IMR-90 (cell line): ENCODE data around the gene ITPR2. TPM values are rescaled to one million over a fixed set of nuclear protein-coding genes. Genes with fewer than 3 reads are reported as not detected.

Source experiments
- ATAC-seq: fragments of 200-7000 bp; cut with Tn5 transposase; 2 replicates; pipeline ENCODE4 v1.9.1; 2020; ENCODE audit warnings: low read depth, mild to moderate bottlenecking, moderate library complexity
- BruUV-seq: library from RNA; stranded (reverse); fragments of 400-500 nt; replicated peaks from 2 replicates; lab custom pipeline; 2021; lab: Mats Ljungman, UMichigan
- CTCF ChIA-PET: fragments of 300-600 bp; formaldehyde crosslinking; extraction: SDS; loops from one replicate; lab custom pipeline; 2021; ENCODE audit warnings: antibody characterized with exemption; lab: Yijun Ruan, JAX
- POLR2A ChIA-PET: fragments of 300-600 bp; sonication (Branson Sonifier 250); formaldehyde crosslinking; loops from one replicate; lab custom pipeline; 2022; ENCODE audit warnings: antibody characterized with exemption; ENCODE audit not compliant: unreplicated experiment; lab: Charles Lee
- DNase-seq: peaks from one replicate; pipeline ENCODE4 v3.0.0; 2013
- H2AFZ ChIP-seq: replicated peaks from 2 replicates; pipeline ENCODE3; 2013; ENCODE audit warnings: low read length, mild to moderate bottlenecking; ENCODE audit not compliant: poor library complexity
- H2AK5ac ChIP-seq: 2 replicates; pipeline ENCODE4 v1.6.1; 2013; ENCODE audit warnings: low read depth, low read length, inconsistent platforms
- H2AK9ac ChIP-seq: replicated peaks from 2 replicates; pipeline ENCODE3; 2013; ENCODE audit warnings: mild to moderate bottlenecking, low read depth, low read length, moderate library complexity; ENCODE audit not compliant: poor library complexity
- H2BK120ac ChIP-seq: 2 replicates; pipeline ENCODE4 v1.6.1; 2013; ENCODE audit warnings: low read depth, low read length, inconsistent platforms
- H2BK15ac ChIP-seq: 3 replicates; pipeline ENCODE4 v1.6.1; 2013; ENCODE audit warnings: low read depth, low read length, inconsistent platforms
- H2BK20ac ChIP-seq: 2 replicates; pipeline ENCODE4 v1.6.1; 2013; ENCODE audit warnings: low read depth, mild to moderate bottlenecking, inconsistent platforms, low read length, moderate library complexity
- H2BK5ac ChIP-seq: 2 replicates; pipeline ENCODE4 v1.6.1; 2013; ENCODE audit warnings: mild to moderate bottlenecking, low read depth, low read length, inconsistent platforms; ENCODE audit not compliant: poor library complexity, severe bottlenecking
- H3K14ac ChIP-seq: replicated peaks from 2 replicates; pipeline ENCODE4 v1.6.1; 2013; ENCODE audit warnings: low read depth, low read length, inconsistent platforms
- H3K18ac ChIP-seq: 2 replicates; pipeline ENCODE4 v1.6.1; 2013; ENCODE audit warnings: low read depth, low read length, control low read depth
- H3K23ac ChIP-seq: 2 replicates; pipeline ENCODE4 v1.6.1; 2013; ENCODE audit warnings: low read depth, low read length, inconsistent platforms
- H3K27ac ChIP-seq: 2 replicates; pipeline ENCODE4 v1.5.1; 2013; ENCODE audit warnings: mild to moderate bottlenecking, control low read depth, low read length; ENCODE audit not compliant: insufficient read depth
- H3K27me3 ChIP-seq: 2 replicates; pipeline ENCODE4 v1.6.1; 2013; ENCODE audit warnings: low read length; ENCODE audit not compliant: control insufficient read depth, insufficient read depth
- H3K36me3 ChIP-seq: 2 replicates; pipeline ENCODE4 v1.6.1; 2013; ENCODE audit warnings: low read length, mixed read lengths; ENCODE audit not compliant: control insufficient read depth, insufficient read depth
- H3K4ac ChIP-seq: 2 replicates; pipeline ENCODE4 v1.6.1; 2013; ENCODE audit warnings: low read depth, low read length, inconsistent platforms
- H3K4me1 ChIP-seq: 2 replicates; pipeline ENCODE4 v1.6.1; 2013; ENCODE audit warnings: low read length, mixed read lengths; ENCODE audit not compliant: control insufficient read depth, insufficient read depth
- H3K4me2 ChIP-seq: 2 replicates; pipeline ENCODE4 v1.6.1; 2013; ENCODE audit warnings: low read depth, mild to moderate bottlenecking, control low read depth, low read length, moderate library complexity
- H3K4me3 ChIP-seq: 2 replicates; pipeline ENCODE4 v1.5.1; 2013; ENCODE audit warnings: low read depth, mild to moderate bottlenecking, control low read depth, low read length, moderate library complexity; ENCODE audit not compliant: insufficient read depth
- H3K56ac ChIP-seq: 2 replicates; pipeline ENCODE4 v1.6.1; 2013; ENCODE audit warnings: low read length, inconsistent platforms; ENCODE audit not compliant: insufficient read depth; ENCODE audit errors: extremely low read depth
- H3K79me1 ChIP-seq, 2 experiments: 2 replicates each; pipeline ENCODE4 v1.6.1; 2013; ENCODE audit warnings: low read length in 2 of 2, inconsistent platforms in 1 of 2, low read depth in 1 of 2
- H3K9ac ChIP-seq: 2 replicates; pipeline ENCODE4 v1.6.1; 2013; ENCODE audit warnings: low read depth, low read length, control low read depth
- H3K9me1 ChIP-seq: 2 replicates; pipeline ENCODE4 v1.6.1; 2013; ENCODE audit warnings: low read length, inconsistent platforms; ENCODE audit not compliant: insufficient read depth
- H3K9me3 ChIP-seq: 2 replicates; pipeline ENCODE4 v1.6.1; 2013; ENCODE audit warnings: low read length; ENCODE audit not compliant: control insufficient read depth, insufficient read depth
- H4K20me1 ChIP-seq: 2 replicates; pipeline ENCODE4 v1.6.1; 2013; ENCODE audit warnings: low read length, inconsistent platforms; ENCODE audit not compliant: insufficient read depth
- H4K5ac ChIP-seq: 2 replicates; pipeline ENCODE4 v1.6.1; 2013; ENCODE audit warnings: mild to moderate bottlenecking, low read depth, low read length, control low read depth
- H4K8ac ChIP-seq, 2 experiments: 2 replicates each; pipeline ENCODE4 v1.6.1; 2013; ENCODE audit warnings: low read depth in 2 of 2, low read length in 2 of 2, control low read depth in 1 of 2, inconsistent platforms in 1 of 2
- H4K91ac ChIP-seq: 2 replicates; pipeline ENCODE4 v1.6.1; 2013; ENCODE audit warnings: low read depth, low read length, inconsistent platforms; ENCODE audit not compliant: insufficient read depth
- MXI1 ChIP-seq: IDR thresholded peaks from 2 replicates; pipeline ENCODE4 v1.6.1; 2012; ENCODE audit warnings: low read depth, mild to moderate bottlenecking, low read length, moderate library complexity, borderline replicate concordance
- WGBS, 2 experiments: methylation state at CpG; one replicate each; pipeline versions ENCODE4 v1.1.5 to v1.1.7; 2013; ENCODE audit warnings: missing lambda C conversion rate in 2 of 2; ENCODE audit not compliant: insufficient read length in 1 of 2; ENCODE audit errors: extremely low coverage in 2 of 2; 5-methylcytosine and 5-hydroxymethylcytosine counted together
- dilution Hi-C: fragments of 300-500 bp; cut with HindIII; formaldehyde crosslinking; loops from one replicate; pipeline ENCODE4 v1.14.3; 2018; ENCODE audit warnings: low sequenced_read_pairs; ENCODE audit not compliant: unreplicated experiment
- in situ Hi-C: fragments of 300-500 bp; cut with MboI; formaldehyde crosslinking; loops from 3 replicates; pipeline ENCODE4 v1.14.3; 2019; ENCODE audit warnings: low sequenced_read_pairs, inconsistent platforms, mixed read lengths
- intact Hi-C: fragments of 100-400 bp; cut with micrococcal nuclease; formaldehyde crosslinking; loops from 2 replicates; pipeline ENCODE4 v1.10.0; 2022
- polyA plus RNA-seq, 3 experiments: library from polyadenylated mRNA; depleted of rRNA; stranded (reverse); fragments of >200 nt; gene quantifications; 2 replicates each; pipeline ENCODE4 v1.2.3, GENCODE V29; 2012; ENCODE audit warnings: low replicate concordance in 1 of 3
- total RNA-seq: library from RNA; depleted of rRNA; stranded (reverse); fragments of >200 nt; gene quantifications from 2 replicates; pipeline ENCODE4 v1.2.3, GENCODE V29; 2012

The ITPR2 gene
- total and polyA plus RNA-seq, 2 of the 4 experiments (the other 2 are of a cell fraction) = 1.2 to 9.0 TPM

DNA sequence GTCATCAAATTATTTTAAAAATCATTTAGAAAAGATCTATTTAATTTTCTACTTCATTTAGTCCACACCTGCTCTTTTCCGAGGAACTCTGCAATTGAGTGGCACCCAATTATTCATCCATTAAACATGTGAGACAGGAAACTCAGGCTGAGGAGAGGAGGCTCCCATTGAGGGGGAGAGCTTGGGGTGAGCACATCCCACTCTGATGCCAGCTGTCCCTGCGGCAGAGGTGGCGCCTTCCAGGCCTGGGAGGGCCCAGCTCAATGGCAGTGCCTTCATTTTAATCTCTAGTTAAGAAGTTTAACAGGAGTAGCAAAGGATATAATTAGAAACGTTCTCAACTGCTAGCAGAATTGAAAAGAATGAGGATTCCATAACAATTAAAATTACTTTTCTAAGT lies 92.0 kb downstream of the ITPR2 start:
- in situ Hi-C loops = no loop called here
- no CpG with 5 or more reads among the region's 4 CpGs for WGBS, 2 experiments
- intact Hi-C loops = no loop called here

More for the DNA sequence above, 92.0 kb downstream of the ITPR2 start:
- Histone ChIP-seq H2AK9ac (no peak overlapping the region), H2BK20ac (no peak overlapping the region), H3K36me3 (no peaks in the 10 kb centered on the region), H3K9me1 (peaks cover under 1% of the 10 kb centered on the region; the same call in 1 of the 2 replicates), H3K9ac (no peak overlapping the region), H3K18ac (no peak overlapping the region), H3K4me2 (no peak overlapping the region), H3K27ac (no peak overlapping the region), H3K23ac (no peak overlapping the region), H4K5ac (no peak overlapping the region), H4K91ac (no peak overlapping the region), H4K20me1 (no peaks in the 10 kb centered on the region), H4K8ac (no peak overlapping the region), H2BK120ac (no peak overlapping the region), H3K9me3 (no peaks in the 10 kb centered on the region), H2BK5ac (no peak overlapping the region), H3K4me3 (no peak overlapping the region), H2BK15ac (no peak overlapping the region), H3K27me3 (no peaks in the 10 kb centered on the region), H3K56ac (no peak overlapping the region), H3K4ac (no peak overlapping the region), H3K14ac (no peak overlapping the region), H3K79me1 (no peaks in the 10 kb centered on the region), H2AFZ (no peak overlapping the region), H2AK5ac (no peak overlapping the region), H3K4me1 (no peaks in the 10 kb centered on the region; the same call in 1 of the 2 replicates)
- DNase-seq (no peak), ATAC-seq (no peak)
- ChIA-PET CTCF (no interaction called here), POLR2A (no interaction called here)
- no TSS peak for BruUV-seq
- no peak for TF ChIP-seq MXI1
- dilution Hi-C loops = no loop called here
